Mesodermal cell (in vitro differentiated cells): ENCODE data around the gene SGPP1.

ENCODE experiments used
- H3K27ac ChIP-seq: 2 replicates; pipeline ENCODE4 v1.7.0; 2013; ENCODE audit warnings: mild to moderate bottlenecking, low read depth, low read length, moderate library complexity; ENCODE audit not compliant: severe bottlenecking
- H3K36me3 ChIP-seq: 2 replicates; pipeline ENCODE4 v1.7.1; 2013; ENCODE audit warnings: mild to moderate bottlenecking, low read length, moderate library complexity; ENCODE audit not compliant: control insufficient read depth, insufficient read depth
- H3K4me1 ChIP-seq: one replicate; pipeline ENCODE4 v1.7.1; 2013; ENCODE audit warnings: mild to moderate bottlenecking, low read length; ENCODE audit not compliant: insufficient read depth, control insufficient read depth, poor library complexity, severe bottlenecking
- H3K4me3 ChIP-seq: 2 replicates; pipeline ENCODE4 v1.7.0; 2013; ENCODE audit warnings: low read length, control low read depth, mild to moderate bottlenecking; ENCODE audit not compliant: insufficient read depth, poor library complexity, severe bottlenecking; ENCODE audit errors: extremely low read depth
- H3K9me3 ChIP-seq: 2 replicates; pipeline ENCODE4 v1.7.1; 2013; ENCODE audit warnings: mild to moderate bottlenecking, low read length, moderate library complexity; ENCODE audit not compliant: control insufficient read depth
- WGBS, 2 experiments: methylation state at CpG; one replicate each; pipeline ENCODE4 v1.1.5; 2013; ENCODE audit warnings: missing lambda C conversion rate in 2 of 2; ENCODE audit not compliant: insufficient coverage in 2 of 2; 5-methylcytosine and 5-hydroxymethylcytosine counted together

The SGPP1 gene

DNA sequence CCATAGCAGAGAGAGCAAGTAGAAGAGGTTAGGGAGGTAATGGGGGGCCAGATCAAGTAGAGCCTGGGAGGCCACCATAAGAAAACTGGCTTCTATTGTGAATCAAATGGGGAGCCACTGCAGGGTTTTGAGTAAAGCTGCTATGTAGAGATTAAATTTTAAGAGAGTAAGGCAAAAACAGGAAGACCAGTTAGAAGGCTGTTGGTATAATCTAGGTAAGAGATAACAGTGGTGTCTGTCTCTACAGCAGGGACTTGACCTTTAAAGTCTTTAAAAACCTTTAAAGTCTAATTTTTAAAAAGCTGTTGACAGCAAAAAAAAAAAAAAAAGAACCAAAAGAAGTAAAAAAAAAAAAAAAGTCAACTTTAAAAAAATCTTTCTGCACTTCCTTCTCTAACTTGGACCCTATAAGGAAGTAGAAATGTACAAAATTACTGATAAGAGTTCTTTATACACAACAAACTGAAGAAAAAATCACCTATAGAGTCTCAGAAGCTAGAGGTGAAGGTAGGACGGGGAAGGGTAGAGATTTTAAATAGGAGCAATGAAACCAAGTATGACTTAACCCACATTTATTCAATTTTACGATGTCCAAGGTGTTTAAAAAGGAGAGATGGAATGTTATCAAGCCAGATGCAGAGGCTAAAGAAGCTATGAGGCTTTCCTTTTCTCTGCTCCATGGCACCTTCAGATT lies 26.1 kb downstream of the SGPP1 start:
- H3K27ac ChIP-seq, result no peak overlapping the region
- no CpG with 5 or more reads among the region's 2 CpGs for WGBS, 2 experiments

DNA sequence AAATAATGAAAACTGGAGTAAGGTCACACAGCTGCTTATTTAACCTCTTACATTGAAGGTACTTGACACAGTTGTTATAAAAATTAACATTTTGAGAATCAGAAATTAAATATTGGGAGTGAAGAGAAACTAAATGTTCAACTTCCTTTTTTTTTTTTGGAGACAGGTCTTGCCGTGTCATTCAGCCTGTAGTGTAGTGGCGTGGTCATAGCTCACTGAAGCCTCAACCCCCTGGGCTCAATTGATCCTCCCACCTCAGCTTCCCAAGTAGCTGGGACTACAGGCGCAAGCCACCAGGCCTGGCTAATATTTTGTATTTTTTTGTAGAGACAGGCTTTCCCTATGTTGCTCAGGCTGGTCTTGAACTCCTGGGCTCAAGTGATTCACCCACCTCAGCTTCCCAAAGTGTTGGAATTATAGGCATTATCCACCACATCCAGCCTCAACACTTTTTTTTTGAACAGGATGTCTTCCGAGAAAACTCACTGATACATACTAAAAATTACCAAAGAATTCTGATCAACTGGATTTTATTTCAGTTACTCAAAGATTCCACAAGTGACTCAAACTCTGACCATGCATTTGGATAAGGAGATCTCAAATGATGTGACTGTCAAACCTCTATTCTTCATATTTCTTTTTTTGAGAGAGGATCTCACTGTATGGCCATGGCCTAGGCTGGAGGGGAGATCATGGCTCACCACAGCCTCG lies 35.4 kb downstream of the SGPP1 start:
- WGBS, 2 experiments, result 89 to 100% methylated on average over 1 to 3 of the region's 5 CpGs
- H3K9me3 ChIP-seq, result no peaks in the 10 kb centered on the region

More for the DNA sequence above, 26.1 kb downstream of the SGPP1 start:
- H3K9me3 ChIP-seq, result no peaks in the 10 kb centered on the region
- H3K4me1 ChIP-seq, result no peaks in the 10 kb centered on the region
- H3K4me3 ChIP-seq, result no peak overlapping the region
- H3K36me3 ChIP-seq, result no peaks in the 10 kb centered on the region

DNA sequence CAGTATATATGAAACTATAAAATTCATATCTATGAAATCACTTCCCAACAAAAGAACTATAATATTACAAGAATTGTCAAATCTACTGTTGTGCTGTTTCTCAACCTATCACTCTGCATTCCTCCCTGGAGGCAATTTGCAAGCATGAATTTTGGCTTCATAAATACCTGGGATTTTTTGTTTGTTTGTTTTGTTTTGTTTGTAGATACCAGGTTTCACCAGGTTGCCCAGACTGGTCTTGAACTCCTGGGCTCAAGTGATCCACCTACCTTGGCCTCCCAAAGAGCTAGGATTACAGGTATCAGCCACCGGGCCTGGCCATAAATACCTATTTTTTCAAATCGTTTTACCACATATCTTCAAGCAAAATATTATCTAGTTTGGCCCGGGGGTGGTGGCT lies 38.7 kb downstream of the SGPP1 start:
- WGBS, 2 experiments, result 90 to 100% methylated on average over 2 of the region's 3 CpGs
- Histone ChIP-seq H3K36me3 (no peaks in the 10 kb centered on the region), H3K4me3 (no peak overlapping the region), H3K4me1 (no peaks in the 10 kb centered on the region), H3K9me3 (no peaks in the 10 kb centered on the region), H3K27ac (no peak overlapping the region)

More for the DNA sequence above, 35.4 kb downstream of the SGPP1 start:
- Histone ChIP-seq H3K27ac (no peak overlapping the region), H3K4me3 (no peak overlapping the region), H3K4me1 (no peaks in the 10 kb centered on the region), H3K36me3 (no peaks in the 10 kb centered on the region)

DNA sequence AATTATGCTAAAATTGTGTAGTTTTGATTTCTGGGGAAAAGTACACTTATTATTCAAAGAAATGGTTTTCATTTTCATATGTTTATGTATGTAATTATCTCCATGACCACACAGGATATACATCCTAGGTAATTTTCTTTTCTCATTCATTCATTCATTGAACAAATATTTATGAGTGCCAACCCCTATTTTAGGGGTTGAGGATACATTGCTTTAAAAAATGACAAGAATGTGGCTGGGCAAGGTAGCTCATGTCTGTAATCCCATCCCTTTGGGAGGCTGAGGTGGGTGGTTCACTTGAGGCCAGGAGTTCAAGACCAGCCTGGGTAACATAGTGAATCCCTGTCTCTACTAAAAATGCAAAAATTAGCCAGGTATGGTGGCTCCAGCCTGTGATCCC lies 40.9 kb downstream of the SGPP1 start:
- Histone ChIP-seq H3K36me3 (no peaks in the 10 kb centered on the region), H3K27ac (no peak overlapping the region), H3K4me1 (peaks cover 5% of the 10 kb centered on the region), H3K9me3 (no peaks in the 10 kb centered on the region), H3K4me3 (no peak overlapping the region)

- Histone ChIP-seq H3K4me3 (no peak overlapping the region), H3K4me1 (peaks cover 5% of the 10 kb centered on the region), H3K9me3 (no peaks in the 10 kb centered on the region), H3K27ac (no peak overlapping the region), H3K36me3 (no peaks in the 10 kb centered on the region)
- no CpG with 5 or more reads among the region's 1 CpG for WGBS, 2 experiments
Measured at GRCh38 chr14:63685401-63685800, 42.5 kb downstream of the SGPP1 start.

GRCh38 chr14:63682727-63683593 lies 44.9 kb downstream of the SGPP1 start:
- no peak overlapping the region for H3K4me3 ChIP-seq
- H3K9me3 ChIP-seq, result no peaks in the 10 kb centered on the region
- H3K4me1 ChIP-seq, result peaks cover 11% of the 10 kb centered on the region
- H3K27ac ChIP-seq, result no peak overlapping the region
- 44 to 83% methylated on average over 1 to 4 of the region's 9 CpGs for WGBS, 2 experiments
- H3K36me3 ChIP-seq, result no peaks in the 10 kb centered on the region

- Histone ChIP-seq H3K9me3 (no peaks in the 10 kb centered on the region), H3K27ac (no peak overlapping the region), H3K4me3 (no peak overlapping the region), H3K4me1 (peaks cover 11% of the 10 kb centered on the region), H3K36me3 (no peaks in the 10 kb centered on the region)
- 100% methylated on average over 1 of the region's 1 CpG; no CpG with 5 or more reads in 1 of the 2 experiments for WGBS, 2 experiments
Measured at GRCh38 chr14:63678536-63678935, 49.3 kb downstream of the SGPP1 start.

GRCh38 chr14:63677891-63678379 lies 49.9 kb downstream of the SGPP1 start:
- no peaks in the 10 kb centered on the region for H3K36me3 ChIP-seq
- no peak overlapping the region for H3K4me3 ChIP-seq
- H3K27ac ChIP-seq, result peak overlapping the region; percentile 13
- no peaks in the 10 kb centered on the region for H3K9me3 ChIP-seq
- 60 to 86% methylated on average over 1 of the region's 3 CpGs for WGBS, 2 experiments
- H3K4me1 ChIP-seq, result peaks cover 11% of the 10 kb centered on the region

DNA sequence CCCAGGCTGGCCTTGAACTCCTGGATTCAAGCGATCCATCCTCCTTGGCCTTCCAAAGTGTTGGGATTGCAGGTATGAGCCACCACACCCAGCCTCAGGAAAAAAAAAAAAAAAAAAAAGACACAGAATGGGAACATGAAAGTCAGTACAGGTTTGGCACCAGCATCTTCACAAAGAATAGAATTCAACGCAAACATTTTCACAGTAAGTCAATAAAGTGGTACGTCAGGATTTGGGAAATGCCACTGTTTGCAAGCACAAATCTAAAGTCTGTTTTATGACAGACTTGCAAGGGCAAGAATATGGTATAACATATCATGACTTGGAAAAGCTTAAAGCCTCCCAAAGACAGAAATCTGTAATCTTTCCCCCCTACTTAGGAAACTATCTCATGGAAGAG lies 51.2 kb downstream of the SGPP1 start:
- Histone ChIP-seq H3K4me3 (no peak overlapping the region), H3K27ac (no peak overlapping the region), H3K4me1 (peaks cover 6% of the 10 kb centered on the region), H3K9me3 (no peaks in the 10 kb centered on the region), H3K36me3 (no peaks in the 10 kb centered on the region)
- WGBS, 2 experiments, result 100% methylated on average over 3 of the region's 3 CpGs; no CpG with 5 or more reads in 1 of the 2 experiments

DNA sequence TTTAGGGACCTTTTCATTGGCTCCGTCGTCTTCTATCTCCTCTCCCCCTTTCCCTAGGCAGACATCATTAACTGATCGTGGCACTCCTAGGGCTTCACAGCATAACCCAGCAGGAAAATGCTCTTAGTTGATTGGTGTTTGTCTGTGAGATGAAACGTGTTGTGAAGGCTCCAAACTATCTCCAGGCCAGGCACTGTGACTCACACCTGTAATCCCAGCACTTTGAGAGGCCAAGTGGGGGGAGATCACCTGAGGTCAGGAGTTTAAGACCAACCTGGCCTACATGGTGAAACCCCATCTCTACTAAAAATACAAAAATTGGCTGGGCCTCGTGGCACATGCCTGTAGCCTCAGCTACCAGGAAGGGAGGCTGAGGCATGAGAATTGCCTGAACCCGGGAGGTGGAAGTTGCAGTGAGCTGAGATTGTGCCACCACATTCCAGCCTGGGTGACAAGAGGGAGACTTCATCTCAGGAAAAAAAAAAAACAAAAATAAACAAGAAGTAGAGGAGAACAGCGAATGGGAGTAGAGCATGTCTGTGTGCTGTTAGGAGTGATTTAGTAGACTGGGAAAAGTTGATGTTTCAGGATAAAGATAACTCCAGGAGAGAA lies 53.9 kb downstream of the SGPP1 start:
- WGBS, 2 experiments, result 82 to 100% methylated on average over 3 to 5 of the region's 7 CpGs
- Histone ChIP-seq H3K9me3 (no peaks in the 10 kb centered on the region), H3K27ac (no peak overlapping the region), H3K36me3 (no peaks in the 10 kb centered on the region), H3K4me1 (peaks cover 6% of the 10 kb centered on the region), H3K4me3 (no peak overlapping the region)
